CD4-positive, alpha-beta T cell treated with Interleukin-4 for 1 hour (primary cell): Measurements from ENCODE around the gene ZNF775.

ENCODE experiments used
- DNase-seq, 2 donors: peaks; one replicate each; pipeline ENCODE4 v3.0.0-alpha.2; 2020 to 2022

ZNF775 gene

DNA sequence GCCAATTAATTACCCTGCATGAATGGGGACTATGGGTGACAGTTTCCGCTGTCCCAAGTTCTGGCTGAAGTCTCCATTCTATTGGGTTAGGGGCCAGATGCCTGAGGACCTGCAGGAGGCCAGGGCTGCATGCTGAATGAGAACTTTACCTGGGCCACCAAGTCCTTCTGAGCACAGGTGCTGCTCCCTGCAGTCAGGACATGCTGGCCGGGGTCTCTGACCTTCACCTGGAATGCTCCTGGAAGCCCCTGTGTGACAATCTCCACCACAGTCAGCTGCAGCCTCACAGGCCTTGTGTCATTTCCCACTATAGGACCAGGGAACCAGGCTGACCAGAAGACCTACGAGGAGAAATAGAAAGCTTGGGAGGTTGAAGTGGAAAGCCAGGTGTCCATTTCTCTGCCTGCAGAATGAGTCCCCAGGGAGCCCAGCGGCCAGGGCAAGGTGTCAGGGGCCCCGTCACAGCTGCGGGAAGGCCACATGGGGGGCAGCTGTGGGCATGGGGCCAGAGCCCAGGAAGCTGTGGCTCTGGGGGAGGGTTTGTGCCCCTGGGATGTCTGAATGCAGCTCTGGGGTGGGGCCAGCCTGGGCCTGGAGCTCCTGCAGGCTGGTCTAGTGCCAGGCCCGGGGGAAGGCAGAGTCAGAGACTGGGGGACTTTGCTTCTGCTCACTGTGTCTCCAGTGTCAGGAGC, 65.7 kb downstream of the ZNF775 start:
- no peak for DNase-seq

DNA sequence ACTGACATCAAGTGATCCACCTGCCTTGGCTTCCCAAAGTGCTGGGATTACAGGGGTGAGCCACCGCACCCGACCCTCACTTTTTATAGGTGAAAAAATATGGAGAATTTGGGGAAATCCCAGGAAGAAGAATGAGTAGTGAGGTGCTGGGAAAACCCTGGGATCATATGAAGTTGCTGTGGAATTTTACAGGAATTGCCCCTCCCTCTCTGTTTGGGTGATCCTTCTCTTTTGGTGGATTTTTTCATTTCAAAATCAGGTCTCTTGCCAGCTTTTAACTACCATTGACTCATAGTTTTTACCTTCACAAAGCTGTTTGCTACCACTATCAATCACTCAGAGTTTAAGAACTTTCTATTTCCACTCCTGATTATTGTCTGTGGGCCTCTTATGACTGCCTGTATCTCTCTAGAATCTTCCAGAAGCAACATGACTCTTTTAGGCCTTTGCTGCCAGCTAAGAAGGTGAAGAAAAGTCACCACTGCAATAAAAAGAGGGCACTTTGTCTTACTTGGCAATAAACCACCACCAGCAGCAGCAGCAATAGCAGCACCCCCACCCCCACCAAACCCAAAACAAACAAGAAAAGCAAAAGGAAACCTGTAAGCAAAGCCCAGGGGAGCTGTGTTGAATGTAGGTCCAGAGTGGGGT, 67.3 kb downstream of the ZNF775 start:
- no peak for DNase-seq
